Measurements from ENCODE around the gene ZSCAN29.
"Not testable (repeated sequence)": the region's sequence is repeated elsewhere in the genome, so short reads cannot be mapped to it uniquely, and the experiment has no call there.

ZSCAN29 gene

GRCh38 chr15:43370975-43371974, at the start of gene ZSCAN29, which contains the start of gene TUBGCP4:
Gene ZSCAN29, minus strand, starts transcription at chr15:43371043. Its CDS starts 1,130 bp downstream, at chr15:43369913.
Gene TUBGCP4, plus strand, starts transcription at chr15:43371101. Its CDS starts 254 bp downstream, at chr15:43371355.
- peak; percentile 90 for DNase-seq

GRCh38 chr15:43420435-43420834, 49.6 kb upstream of the ZSCAN29 start:
- DNase-seq: no peak

- no peak for DNase-seq
Observed at GRCh38 chr15:43414196-43414595, 43.4 kb upstream of the ZSCAN29 start.

DNA sequence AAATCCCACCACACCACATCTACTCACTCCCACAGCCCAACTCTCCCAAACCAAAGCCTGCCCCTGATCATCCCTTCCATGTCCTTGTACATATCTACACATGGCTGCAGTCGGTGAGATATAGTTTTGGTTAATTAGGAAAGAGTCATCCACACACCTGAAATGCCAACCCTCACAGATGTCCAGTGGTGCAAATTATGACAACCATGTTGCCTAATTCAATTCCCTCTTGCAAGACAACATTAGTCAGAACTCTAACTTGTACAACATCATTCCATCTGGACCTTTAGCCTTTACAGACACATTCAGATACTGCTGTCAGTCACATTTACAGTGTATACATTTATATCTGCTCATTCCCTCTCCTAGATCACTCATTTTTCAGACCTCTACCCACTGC, 41.3 kb upstream of the ZSCAN29 start:
- DNase-seq: no peak

- no peak for DNase-seq
Observed at GRCh38 chr15:43410572-43411214, 39.9 kb upstream of the ZSCAN29 start.

- no peak for DNase-seq
Observed at GRCh38 chr15:43408789-43409188, 37.9 kb upstream of the ZSCAN29 start.

DNA sequence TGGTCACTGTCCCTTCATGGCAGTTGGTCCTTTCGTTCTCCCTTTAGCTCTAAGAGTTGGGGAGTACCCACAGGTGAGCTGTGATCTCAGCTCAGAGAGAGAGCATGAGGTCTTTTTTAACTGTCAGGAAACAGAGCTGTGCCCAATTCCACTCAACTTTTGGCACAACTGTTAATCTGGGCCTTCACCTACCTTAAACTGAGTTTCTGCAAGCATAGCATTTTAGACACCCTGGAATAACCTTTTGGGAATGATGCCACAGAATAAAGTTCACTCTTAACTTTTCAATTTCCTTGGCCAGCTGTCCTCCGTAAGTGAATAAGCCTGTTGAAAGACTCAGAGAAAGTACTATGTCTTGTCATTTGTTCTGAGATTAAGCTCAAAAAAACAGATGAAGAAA, 36.0 kb upstream of the ZSCAN29 start:
- DNase-seq: no peak

- DNase-seq: no peak
Observed at GRCh38 chr15:43406189-43406588, 35.3 kb upstream of the ZSCAN29 start.

DNA sequence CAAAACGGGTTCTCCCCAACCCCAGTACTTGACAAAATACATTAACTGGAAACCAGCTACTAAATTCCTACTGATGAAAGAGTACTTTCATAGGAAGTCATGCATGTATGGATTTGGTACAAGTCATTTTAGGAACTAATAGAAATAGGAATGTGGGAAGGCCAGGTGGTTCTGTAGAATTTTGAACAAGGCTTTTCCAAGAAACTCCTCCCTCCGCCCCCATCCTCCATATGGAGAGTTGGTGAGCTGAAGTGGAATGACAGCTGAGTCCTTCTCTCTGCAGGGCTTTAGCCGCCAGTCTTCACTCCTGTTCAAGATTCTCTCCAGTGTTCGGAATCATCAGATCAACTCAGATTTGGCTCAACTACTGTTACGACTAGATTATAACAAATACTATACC, 33.3 kb upstream of the ZSCAN29 start:
- no peak for DNase-seq

DNA sequence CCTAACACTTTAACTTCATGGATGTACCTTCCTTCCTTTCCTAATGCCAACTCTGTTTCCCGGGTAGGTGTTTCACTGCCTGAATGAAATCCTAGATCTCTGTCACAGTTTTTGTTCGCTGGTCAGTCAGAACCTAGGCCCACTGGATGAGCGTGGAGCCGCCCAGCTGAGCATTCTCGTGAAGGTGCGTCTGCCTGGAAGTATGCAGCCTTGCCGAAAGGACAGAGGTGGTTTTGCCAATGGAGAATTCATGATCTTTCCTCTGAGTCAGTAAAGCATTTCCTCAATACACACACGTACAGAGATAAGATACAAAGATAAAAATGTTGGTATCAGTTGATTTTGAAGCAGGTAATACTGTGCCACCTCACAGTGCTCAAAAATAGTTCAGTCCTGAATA, 32.8 kb upstream of the ZSCAN29 start:
- no peak for DNase-seq

DNA sequence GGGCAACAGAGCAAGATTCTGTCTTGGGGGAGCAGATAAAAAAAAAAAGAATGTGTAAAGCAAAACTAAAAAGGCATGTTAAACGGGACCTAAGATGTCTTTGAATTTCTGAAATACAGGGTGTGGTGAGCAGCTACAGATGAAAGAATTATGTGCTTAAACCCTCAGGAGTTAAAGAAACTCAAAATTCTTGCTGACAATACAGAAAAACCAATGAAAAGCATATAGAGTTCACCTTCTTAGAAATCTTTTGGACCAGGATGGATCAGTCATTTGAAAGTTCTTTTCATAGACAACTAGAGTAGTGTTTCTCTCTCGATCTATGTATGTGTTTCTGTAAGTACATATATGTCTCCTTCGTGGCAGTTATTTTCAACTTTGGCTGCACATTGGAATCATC, 31.4 kb upstream of the ZSCAN29 start:
- no peak for DNase-seq

GRCh38 chr15:43393592-43393991, 22.7 kb upstream of the ZSCAN29 start:
- not testable (repeated sequence) for DNase-seq

GRCh38 chr15:43390723-43391122, 19.9 kb upstream of the ZSCAN29 start:
- no peak for DNase-seq

- DNase-seq: no peak
Observed at GRCh38 chr15:43383070-43383469, 12.2 kb upstream of the ZSCAN29 start.

DNA sequence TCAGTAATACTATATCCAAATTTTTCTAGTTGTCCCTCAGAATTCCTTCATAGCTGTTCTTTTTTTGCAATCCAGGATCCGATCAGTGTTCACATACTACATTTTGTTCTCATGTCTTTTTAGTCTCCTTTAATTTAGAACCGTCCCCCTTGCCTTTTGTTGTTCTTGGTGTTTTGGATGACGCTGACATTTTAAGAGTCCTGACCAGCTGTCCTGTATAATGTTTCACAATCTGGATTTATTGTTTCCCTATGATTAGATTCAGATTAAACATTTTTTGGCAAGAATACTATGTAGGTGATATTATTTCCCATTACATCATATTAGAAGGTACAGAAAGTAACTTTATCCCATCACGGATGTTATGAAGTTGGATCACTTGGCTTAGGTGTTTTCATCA, 11.5 kb upstream of the ZSCAN29 start:
- no peak for DNase-seq

DNA sequence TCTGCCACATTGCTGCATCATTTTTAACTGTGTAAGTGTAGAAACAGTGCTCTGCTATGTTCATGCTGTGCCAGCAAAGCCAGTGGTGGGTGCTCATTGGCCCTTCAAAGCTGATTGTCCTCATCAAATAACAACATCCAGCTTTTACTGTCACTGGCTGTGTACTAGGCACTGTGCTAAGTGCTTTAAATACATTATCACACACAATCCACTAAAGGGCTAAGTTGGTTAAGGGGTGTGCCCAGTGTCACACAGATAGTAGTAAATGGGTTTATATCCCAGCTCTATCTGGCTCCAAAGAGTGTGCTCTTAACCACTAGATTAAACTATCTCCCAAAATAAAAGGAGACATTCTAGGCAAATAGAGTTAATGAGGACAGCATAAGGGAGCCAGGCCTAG, 7.8 kb upstream of the ZSCAN29 start:
- no peak for DNase-seq

DNA sequence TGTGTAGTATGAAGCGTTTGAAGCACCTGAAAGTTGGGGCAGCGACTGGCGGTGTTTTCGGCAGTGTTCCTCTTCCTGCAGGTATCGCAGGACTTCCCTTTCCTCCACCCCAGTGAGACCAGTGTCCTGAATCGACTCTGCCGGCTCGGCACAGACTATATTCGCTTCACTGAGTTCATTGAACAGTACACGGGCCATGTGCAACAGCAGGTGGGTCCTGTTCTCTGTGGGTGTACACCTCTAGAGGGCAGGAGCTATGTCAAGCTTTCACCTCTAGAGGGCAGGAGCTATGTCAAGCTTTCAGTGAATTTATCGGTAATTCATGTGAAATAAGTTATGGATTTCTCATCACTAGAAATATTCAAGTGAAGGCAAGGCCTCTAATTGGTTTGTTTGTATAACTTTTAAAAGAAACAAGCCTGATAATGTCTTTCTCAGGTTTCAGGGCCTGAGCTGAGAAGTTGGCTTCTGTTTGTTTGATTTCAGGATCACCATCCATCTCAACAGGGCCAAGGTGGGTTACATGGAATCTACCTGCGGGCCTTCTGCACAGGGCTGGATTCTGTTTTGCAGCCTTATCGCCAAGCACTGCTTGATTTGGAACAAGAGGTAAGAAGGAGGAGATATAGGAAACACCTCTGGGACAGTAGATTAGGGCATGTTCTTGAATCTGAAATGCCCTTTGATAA, 5.3 kb upstream of the ZSCAN29 start:
- peak; percentile 47 for DNase-seq

DNA sequence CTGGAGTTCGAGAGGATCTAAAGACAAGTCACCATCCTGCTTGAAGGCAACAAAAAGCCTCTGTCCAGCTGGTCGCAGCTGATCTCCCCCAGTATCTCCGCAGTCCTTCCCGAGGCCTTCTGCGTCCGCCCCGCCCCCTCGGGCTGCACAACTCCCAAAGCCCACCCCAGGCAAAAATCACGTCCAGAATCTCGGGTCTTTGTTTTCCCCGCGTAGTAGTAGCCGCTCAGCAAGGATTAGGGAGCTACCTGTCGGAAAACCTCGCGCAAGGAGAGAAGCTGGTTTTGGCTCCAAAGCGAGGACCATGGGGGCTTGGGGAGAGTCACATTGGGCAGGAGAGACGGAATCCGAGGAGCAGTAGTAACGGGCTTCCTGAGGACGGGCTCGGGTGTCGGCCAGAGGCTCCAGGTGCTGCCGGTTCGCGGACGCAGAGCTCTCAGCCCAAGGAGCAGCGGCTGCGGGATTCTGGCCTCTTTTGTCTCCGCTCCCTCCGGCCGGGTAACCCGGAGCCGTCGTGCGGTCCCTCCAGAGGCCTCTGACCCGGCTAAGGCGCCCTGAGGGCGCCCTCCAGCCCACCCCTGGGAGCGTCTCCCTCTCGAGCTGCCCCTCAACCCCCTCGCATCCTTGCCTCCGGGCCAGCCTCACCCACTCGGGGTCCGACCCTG, 401 bp downstream of the ZSCAN29 start:
- peak; percentile 45 for DNase-seq

GRCh38 chr15:43361313-43361903, 9.4 kb downstream of the ZSCAN29 start:
- no peak for DNase-seq

DNA sequence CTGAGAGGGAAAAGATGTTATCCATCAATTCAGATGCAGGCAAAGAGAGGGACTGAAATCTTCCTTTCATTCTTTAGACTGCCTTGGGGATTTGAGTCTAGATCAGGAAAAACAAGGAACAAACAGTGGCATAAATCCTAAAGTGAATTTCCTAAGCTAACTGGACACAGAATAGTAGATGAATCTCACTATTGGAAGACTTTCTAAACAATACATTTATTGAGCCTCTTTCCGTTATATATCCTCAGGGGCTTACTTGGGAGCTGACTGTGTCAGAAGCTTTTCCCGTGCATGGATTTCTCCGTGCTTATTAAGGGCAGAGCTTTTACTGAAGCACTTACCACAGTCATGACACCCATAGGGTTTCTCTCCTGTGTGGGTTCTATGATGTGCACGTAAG, 10.0 kb downstream of the ZSCAN29 start:
- no peak for DNase-seq

- DNase-seq: no peak
Observed at GRCh38 chr15:43352693-43353382, 18.0 kb downstream of the ZSCAN29 start.

- DNase-seq: no peak
Observed at GRCh38 chr15:43347114-43347513, 23.7 kb downstream of the ZSCAN29 start.
